Measurements from ENCODE around the gene CKS2. TPM values are rescaled to one million over a fixed set of nuclear protein-coding genes. Genes with fewer than 3 reads are reported as not detected.

The CKS2 gene
- total and polyA plus RNA-seq, 4 donors: 5.4 to 14.9 (median 7.3) TPM

DNA sequence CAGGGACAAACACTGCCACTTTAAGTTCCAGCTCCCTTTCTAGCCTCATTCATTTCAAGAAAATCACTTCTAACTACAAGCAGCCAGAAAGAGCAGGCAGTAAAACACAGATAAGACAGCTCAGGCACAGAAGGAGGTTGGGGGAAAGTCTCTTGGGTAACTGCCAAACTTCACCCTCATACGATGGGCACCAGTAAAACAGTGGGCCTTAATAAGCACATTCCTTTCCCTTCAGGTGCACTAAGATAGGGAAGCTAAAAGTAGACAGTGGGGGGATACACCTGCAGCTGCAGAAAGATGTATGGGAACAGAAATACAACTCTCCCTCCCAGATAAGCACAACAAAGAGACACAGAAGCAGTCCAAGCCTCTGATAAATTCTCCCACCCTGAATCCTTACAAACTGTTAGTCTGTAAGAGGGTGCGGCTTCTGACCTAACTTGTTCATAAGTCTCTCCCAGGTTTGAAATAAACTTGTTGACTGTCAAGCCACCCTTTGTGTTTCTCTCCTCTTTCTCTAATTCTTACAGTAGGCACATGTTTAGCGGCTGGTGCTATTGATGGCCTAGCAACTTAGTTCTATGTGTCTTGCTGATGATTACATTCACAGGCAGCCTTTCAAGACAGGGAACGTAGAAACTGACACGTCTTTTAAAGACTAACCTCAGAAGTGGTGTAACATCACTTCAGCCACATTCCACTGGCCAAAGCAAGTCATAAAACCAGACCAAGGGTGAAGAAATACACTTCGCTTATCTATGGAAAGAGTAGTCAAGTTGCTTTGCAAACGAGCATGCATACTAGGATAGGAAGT, 6.8 kb upstream of the CKS2 start:
- ATAC-seq (ENCODE audit: low FRiP score) (no peak), DNase-seq (no peak)
- Histone ChIP-seq H3K36me3 (ENCODE audit: control insufficient read depth in 1 of 2, insufficient read depth in 2 of 2, low read length in 1 of 2) (no peaks in the 10 kb centered on the region), H3K27ac (ENCODE audit: low read depth in 1 of 2, low read length in 2 of 2) (no peak overlapping the region), H3K9me3 (ENCODE audit: control insufficient read depth, low read length) (no peaks in the 10 kb centered on the region), H3K4me3 (ENCODE audit: low read length in 2 of 2) (no peak overlapping the region), H3K4me1 (ENCODE audit: control insufficient read depth in 1 of 2, insufficient read depth in 2 of 2, low read length in 2 of 2) (no peaks in the 10 kb centered on the region), H3K27me3 (ENCODE audit: control insufficient read depth in 1 of 2, insufficient read depth in 2 of 2, low read length in 1 of 2) (no peaks in the 10 kb centered on the region)
- intact Hi-C loops (cut with DNase I): no loop called here
- 86 to 87% methylated on average over 7 of the region's 7 CpGs for WGBS, 2 donors

DNA sequence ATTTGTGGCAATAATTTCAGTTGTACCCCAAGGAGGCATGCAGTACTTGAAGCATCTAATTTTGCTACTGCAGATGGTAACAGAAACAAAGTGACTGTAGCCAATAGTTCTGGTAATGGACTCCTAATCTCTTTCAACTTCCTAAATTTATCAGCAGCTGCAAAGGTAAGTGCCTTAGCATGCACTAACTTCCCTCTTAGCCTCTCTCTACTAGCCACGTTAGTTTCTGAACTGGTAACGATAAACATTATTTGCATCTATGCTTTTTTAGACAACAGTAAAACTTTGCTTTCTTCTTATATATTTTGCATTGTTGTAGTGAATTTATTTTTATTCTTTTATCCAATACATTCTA, 6.2 kb upstream of the CKS2 start:
- Histone ChIP-seq H3K4me1 (ENCODE audit: control insufficient read depth in 1 of 2, insufficient read depth in 2 of 2, low read length in 2 of 2) (no peaks in the 10 kb centered on the region), H3K36me3 (ENCODE audit: control insufficient read depth in 1 of 2, insufficient read depth in 2 of 2, low read length in 1 of 2) (no peaks in the 10 kb centered on the region), H3K4me3 (ENCODE audit: low read length in 2 of 2) (no peak overlapping the region), H3K27me3 (ENCODE audit: control insufficient read depth in 1 of 2, insufficient read depth in 2 of 2, low read length in 1 of 2) (no peaks in the 10 kb centered on the region), H3K9me3 (ENCODE audit: control insufficient read depth, low read length) (no peaks in the 10 kb centered on the region), H3K27ac (ENCODE audit: low read depth in 1 of 2, low read length in 2 of 2) (no peak overlapping the region)
- 94 to 95% methylated on average over 2 of the region's 2 CpGs for WGBS, 2 donors
- DNase-seq: no peak
- ATAC-seq (ENCODE audit: low FRiP score): no peak
- intact Hi-C loops (cut with DNase I): no loop called here

DNA sequence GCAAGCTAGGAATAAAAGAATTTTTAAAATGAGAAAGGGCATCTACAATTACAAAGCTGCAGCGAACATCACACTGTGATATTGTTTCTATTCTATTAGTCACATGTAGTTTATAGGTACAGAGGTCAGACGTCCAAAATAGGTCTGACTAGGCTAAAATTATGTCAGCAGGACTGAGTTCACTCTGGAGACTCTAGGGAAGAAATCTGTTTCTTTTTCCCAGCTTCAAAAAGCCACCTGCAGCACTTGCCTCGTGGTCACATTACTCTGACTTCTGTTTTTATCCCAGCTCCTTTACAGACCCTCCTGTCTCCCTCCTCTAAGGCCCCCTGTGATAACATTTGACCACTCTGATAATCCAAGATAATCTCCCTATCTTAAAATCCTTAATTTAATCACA, 5.1 kb upstream of the CKS2 start:
- intact Hi-C loops (cut with DNase I): no loop called here
- 65 to 68% methylated on average over 3 of the region's 3 CpGs for WGBS, 2 donors

DNA sequence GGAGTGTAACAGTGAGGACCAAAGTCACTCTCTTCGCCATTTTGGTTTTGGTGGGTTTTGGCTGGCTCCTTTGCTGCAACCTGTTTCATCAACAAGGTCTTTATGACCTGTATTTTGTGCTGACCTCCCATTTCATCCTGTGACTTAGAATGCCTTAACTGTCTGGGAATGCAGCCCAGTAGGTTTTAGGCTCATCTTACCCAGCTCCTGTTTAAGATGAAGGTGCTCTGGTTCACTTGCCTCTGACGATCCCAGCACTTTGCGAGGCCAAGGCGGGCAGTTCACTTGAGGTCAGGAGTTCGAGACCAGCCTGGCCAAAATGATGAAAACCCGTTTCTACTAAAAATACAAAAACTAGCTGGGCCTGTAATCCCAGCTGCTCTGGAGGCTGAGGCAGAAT, 1.8 kb upstream of the CKS2 start:
- intact Hi-C loops (cut with DNase I): no loop called here
- Histone ChIP-seq H3K27me3 (ENCODE audit: control insufficient read depth in 1 of 2, insufficient read depth in 2 of 2, low read length in 1 of 2) (no peaks in the 10 kb centered on the region), H3K9me3 (ENCODE audit: control insufficient read depth, low read length) (no peaks in the 10 kb centered on the region), H3K36me3 (ENCODE audit: control insufficient read depth in 1 of 2, insufficient read depth in 2 of 2, low read length in 1 of 2) (no peaks in the 10 kb centered on the region), H3K4me3 (ENCODE audit: low read length in 2 of 2) (no peak overlapping the region), H3K4me1 (ENCODE audit: control insufficient read depth in 1 of 2, insufficient read depth in 2 of 2, low read length in 2 of 2) (no peaks in the 10 kb centered on the region), H3K27ac (ENCODE audit: low read depth in 1 of 2, low read length in 2 of 2) (no peak overlapping the region)
- no peak for ATAC-seq (ENCODE audit: low FRiP score)
- WGBS, 2 donors: 89 to 91% methylated on average over 6 of the region's 6 CpGs
- no peak for DNase-seq

More for the DNA sequence above, 5.1 kb upstream of the CKS2 start:
- no peak for ATAC-seq (ENCODE audit: low FRiP score)
- Histone ChIP-seq H3K27ac (ENCODE audit: low read depth in 1 of 2, low read length in 2 of 2) (no peak overlapping the region), H3K27me3 (ENCODE audit: control insufficient read depth in 1 of 2, insufficient read depth in 2 of 2, low read length in 1 of 2) (no peaks in the 10 kb centered on the region), H3K36me3 (ENCODE audit: control insufficient read depth in 1 of 2, insufficient read depth in 2 of 2, low read length in 1 of 2) (no peaks in the 10 kb centered on the region), H3K9me3 (ENCODE audit: control insufficient read depth, low read length) (no peaks in the 10 kb centered on the region), H3K4me1 (ENCODE audit: control insufficient read depth in 1 of 2, insufficient read depth in 2 of 2, low read length in 2 of 2) (no peaks in the 10 kb centered on the region), H3K4me3 (ENCODE audit: low read length in 2 of 2) (no peak overlapping the region)
- DNase-seq: no peak

DNA sequence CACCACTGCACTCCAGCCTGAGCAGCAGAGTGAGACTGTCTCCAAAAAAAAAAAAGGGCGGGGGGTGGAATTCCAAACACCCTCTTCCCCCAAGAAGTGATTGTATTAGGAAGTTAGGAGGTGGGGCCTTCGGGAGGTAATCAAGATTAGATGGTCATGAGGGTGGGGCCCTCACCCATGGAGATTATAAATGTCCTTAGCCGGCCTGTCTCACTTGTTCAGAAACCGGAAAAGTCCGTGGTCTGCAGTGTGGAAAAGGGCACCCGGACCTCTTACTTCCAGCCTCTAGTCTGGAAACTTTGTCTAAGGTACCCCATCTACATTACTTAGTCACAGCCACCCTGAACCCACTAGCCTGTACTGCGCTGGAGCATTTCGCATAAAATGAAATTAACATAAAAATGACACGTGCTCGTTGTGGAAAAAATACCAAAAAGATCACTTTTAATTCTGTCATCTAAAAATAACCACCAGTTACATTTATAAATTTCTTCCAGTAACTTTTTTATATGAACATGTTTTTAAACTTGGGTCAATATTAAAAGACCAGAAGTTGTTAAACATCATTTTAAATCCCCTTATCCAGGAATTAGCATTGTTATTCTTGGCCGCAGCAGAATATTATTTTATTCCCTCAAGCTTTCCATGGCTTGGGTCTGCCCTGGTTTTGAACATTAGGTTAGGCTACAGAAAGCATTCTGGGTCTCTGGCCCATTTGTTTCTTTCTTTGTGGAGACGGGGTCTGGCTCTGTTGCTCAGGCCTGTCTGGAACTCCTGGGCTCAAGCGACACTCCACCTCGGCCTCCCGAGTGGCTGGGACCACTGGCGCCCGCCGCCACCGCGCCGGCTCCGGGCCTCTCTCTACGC, 1.2 kb upstream of the CKS2 start:
- ATAC-seq (ENCODE audit: low FRiP score): no peak
- Histone ChIP-seq H3K9me3 (ENCODE audit: control insufficient read depth, low read length) (no peaks in the 10 kb centered on the region), H3K27me3 (ENCODE audit: control insufficient read depth in 1 of 2, insufficient read depth in 2 of 2, low read length in 1 of 2) (no peaks in the 10 kb centered on the region), H3K36me3 (ENCODE audit: control insufficient read depth in 1 of 2, insufficient read depth in 2 of 2, low read length in 1 of 2) (no peaks in the 10 kb centered on the region), H3K4me3 (ENCODE audit: low read length in 2 of 2) (peak overlapping the region; percentile 46 to 73), H3K4me1 (ENCODE audit: control insufficient read depth in 1 of 2, insufficient read depth in 2 of 2, low read length in 2 of 2) (no peaks in the 10 kb centered on the region), H3K27ac (ENCODE audit: low read depth in 1 of 2, low read length in 2 of 2) (peak overlapping the region; percentile 90 to 91)
- DNase-seq: no peak
- intact Hi-C loops (cut with DNase I): no loop called here
- 20 to 22% methylated on average over 23 of the region's 23 CpGs for WGBS, 2 donors

DNA sequence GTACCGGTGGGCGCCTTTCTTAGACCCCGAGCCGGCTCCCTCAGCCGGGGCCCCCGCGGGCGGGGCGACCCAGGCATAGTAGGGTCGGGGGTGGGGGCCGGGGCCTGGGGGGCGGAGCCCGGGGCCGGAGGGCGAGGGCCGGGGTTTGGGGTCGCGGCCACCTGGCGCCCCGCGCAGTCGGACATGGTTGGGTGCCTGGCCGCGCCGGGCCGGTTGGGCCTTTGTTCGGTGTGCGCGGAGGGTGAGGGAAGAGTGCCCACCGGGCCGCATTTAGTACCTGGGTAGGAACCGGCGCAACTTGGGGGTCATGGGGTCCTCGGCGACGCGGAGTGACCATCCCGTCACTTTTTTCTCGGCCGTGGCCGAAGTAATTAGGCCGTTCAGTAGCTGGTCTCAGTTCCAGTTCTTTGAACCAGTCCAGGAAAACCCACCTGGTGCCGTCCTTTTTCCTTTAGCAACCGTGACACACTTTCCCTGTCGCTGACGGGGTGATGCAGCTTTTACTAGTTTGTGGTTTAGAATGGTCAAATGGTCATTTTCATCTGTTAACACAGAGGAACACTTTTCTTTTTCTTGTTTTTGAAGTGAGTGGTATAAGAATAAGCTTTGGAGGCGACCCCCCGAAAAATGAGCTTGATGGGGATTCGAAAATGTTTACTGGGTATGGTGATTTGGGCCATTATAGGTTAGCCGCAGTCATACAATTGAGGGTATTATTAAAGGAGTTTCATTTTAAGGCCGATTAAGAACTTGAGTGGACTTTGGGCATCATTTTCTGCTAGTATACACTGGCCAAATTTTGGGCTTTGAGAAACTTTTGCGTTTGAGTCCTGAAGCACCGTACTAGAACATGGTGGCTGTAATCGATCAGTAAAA, 589 bp downstream of the CKS2 start:
- Histone ChIP-seq H3K27me3 (ENCODE audit: control insufficient read depth in 1 of 2, insufficient read depth in 2 of 2, low read length in 1 of 2) (no peaks in the 10 kb centered on the region), H3K27ac (ENCODE audit: low read depth in 1 of 2, low read length in 2 of 2) (no peak overlapping the region), H3K36me3 (ENCODE audit: control insufficient read depth in 1 of 2, insufficient read depth in 2 of 2, low read length in 1 of 2) (no peaks in the 10 kb centered on the region), H3K9me3 (ENCODE audit: control insufficient read depth, low read length) (no peaks in the 10 kb centered on the region), H3K4me1 (ENCODE audit: control insufficient read depth in 1 of 2, insufficient read depth in 2 of 2, low read length in 2 of 2) (no peaks in the 10 kb centered on the region), H3K4me3 (ENCODE audit: low read length in 2 of 2) (peak overlapping the region; percentile 24 to 36)
- ATAC-seq (ENCODE audit: low FRiP score): peak; percentile 12
- DNase-seq: peak in 1 of 2 donors; percentile 82
- WGBS, 2 donors: 1% methylated on average over 29 to 54 of the region's 54 CpGs
- intact Hi-C loops (cut with DNase I): no loop called here

DNA sequence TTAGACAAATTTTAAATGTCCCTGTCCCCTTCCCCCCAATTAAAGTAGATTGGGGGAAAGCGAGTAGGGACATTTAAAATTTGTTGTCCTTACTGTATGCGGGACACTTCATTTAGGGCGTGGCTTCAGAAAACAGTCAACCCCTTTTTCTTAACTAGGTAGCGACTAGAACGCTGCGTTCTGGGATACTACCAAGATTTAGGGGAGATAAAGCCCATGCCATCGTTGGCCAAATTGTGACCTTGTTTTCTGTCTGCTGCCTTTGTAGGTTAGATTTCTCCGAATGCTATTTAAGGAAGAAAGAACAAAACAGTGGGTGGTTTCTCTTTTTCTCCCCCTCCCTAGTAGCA, 1.2 kb downstream of the CKS2 start:
- no peak overlapping the region for H3K27ac ChIP-seq (ENCODE audit: low read depth in 1 of 2, low read length in 2 of 2)
- ATAC-seq (ENCODE audit: low FRiP score): no peak
- H3K9me3 ChIP-seq (ENCODE audit: control insufficient read depth, low read length): no peaks in the 10 kb centered on the region
- H3K4me3 ChIP-seq (ENCODE audit: low read length in 2 of 2): no peak overlapping the region
- 1% methylated on average over 8 of the region's 8 CpGs for WGBS, 2 donors
- H3K4me1 ChIP-seq (ENCODE audit: control insufficient read depth in 1 of 2, insufficient read depth in 2 of 2, low read length in 2 of 2): no peaks in the 10 kb centered on the region
- intact Hi-C loops (cut with DNase I): no loop called here
- H3K36me3 ChIP-seq (ENCODE audit: control insufficient read depth in 1 of 2, insufficient read depth in 2 of 2, low read length in 1 of 2): no peaks in the 10 kb centered on the region
- H3K27me3 ChIP-seq (ENCODE audit: control insufficient read depth in 1 of 2, insufficient read depth in 2 of 2, low read length in 1 of 2): no peaks in the 10 kb centered on the region
- DNase-seq: no peak

DNA sequence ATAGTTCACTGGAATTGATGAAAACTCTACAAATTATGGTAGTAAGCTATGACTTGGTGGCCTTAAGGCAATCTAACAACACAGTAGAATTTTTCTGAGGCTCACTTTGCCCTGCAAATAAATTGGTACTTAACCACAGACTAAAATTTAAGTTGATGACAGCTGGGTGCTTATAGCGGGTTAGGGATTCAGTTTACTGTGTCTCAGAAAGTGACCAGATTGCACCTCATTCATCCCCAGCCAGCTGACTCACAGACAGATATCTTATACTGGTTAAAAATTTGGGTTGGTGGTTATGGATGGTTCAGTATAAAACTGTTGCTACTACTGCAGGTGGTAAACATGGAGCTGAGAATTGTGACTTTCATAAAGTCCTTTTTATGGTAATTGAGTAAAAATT, 2.8 kb downstream of the CKS2 start:
- H3K27ac ChIP-seq (ENCODE audit: low read depth in 1 of 2, low read length in 2 of 2): no peak overlapping the region
- ATAC-seq (ENCODE audit: low FRiP score) (no peak), DNase-seq (no peak)
- WGBS, 2 donors: 71 to 88% methylated on average over 1 of the region's 1 CpG
- no peaks in the 10 kb centered on the region for H3K36me3 ChIP-seq (ENCODE audit: control insufficient read depth in 1 of 2, insufficient read depth in 2 of 2, low read length in 1 of 2)
- H3K4me3 ChIP-seq (ENCODE audit: low read length in 2 of 2): no peak overlapping the region
- intact Hi-C loops (cut with DNase I): no loop called here
- peaks cover 2 to 6% of the 10 kb centered on the region in 2 donors for H3K4me1 ChIP-seq (ENCODE audit: control insufficient read depth in 1 of 2, insufficient read depth in 2 of 2, low read length in 2 of 2)
- no peaks in the 10 kb centered on the region for H3K9me3 ChIP-seq (ENCODE audit: control insufficient read depth, low read length)
- H3K27me3 ChIP-seq (ENCODE audit: control insufficient read depth in 1 of 2, insufficient read depth in 2 of 2, low read length in 1 of 2): no peaks in the 10 kb centered on the region

All from aorta (tissue), 5 donors.